Mammary epithelial cell (primary cell): ENCODE measurements around the gene MMP2.

Source experiments
- CTCF ChIP-seq, 2 donors: IDR thresholded peaks in 1 of 2; conservative IDR thresholded peaks in 1 of 2; 2 replicates each; pipeline ENCODE4 v1.5.1; 2011 to 2012; ENCODE audit warnings: inconsistent platforms in 2 of 2, low read length in 2 of 2, mild to moderate bottlenecking in 2 of 2, control low read depth in 1 of 2, low read depth in 1 of 2; ENCODE audit not compliant: insufficient read depth in 1 of 2; ENCODE audit errors: extremely low read depth in 1 of 2
- EZH2 ChIP-seq: IDR thresholded peaks from 2 replicates; pipeline ENCODE4 v1.6.1; 2012; ENCODE audit warnings: low read length, inconsistent platforms, borderline replicate concordance

DNA sequence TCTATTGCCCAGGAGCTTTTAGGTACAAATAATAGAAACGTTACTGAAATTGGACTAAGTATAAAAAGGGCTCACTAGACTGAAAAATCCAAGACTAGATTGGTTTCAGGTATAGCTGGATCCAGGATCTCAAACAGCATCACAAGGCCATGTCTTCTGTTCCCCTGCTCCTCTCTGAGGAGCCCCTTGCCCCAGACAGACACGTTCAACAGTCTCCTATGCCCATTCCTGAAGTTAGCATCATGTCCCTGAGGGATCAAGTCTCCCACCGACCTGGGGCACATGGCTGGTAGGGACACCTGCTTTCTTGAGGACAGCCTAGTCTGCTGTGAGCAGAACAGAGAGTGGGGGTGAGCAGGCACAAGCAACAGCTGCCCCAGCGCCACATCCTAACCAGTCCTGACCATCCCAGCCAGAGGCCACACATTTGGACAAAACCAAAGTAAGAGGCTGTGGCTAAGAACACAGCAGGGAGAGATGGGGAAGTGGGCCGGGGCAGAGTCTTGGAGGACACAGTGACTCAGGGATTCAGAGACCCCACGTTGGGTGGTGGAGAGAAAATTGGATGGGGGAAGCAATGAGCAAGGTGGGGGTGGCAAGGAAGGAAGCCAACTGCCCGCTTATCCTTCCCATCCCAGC is 10.5 kb upstream of the MMP2 start:
- no peak for TF ChIP-seq CTCF (conservative IDR thresholded peaks at IDR 0.05 in 1 of 2, IDR thresholded peaks at IDR 0.05 in 1 of 2; ENCODE audit: extremely low read depth in 1 of 2, insufficient read depth in 1 of 2, low read depth in 1 of 2, low read length in 2 of 2)
- TF ChIP-seq EZH2: no peak
